HL-60 (cell line): ENCODE results near the gene DNAJC15.

Experiments used
- DNase-seq, 2 experiments: peaks; one replicate each; pipeline ENCODE4 v3.0.0-alpha.2; 2010 to 2020; ENCODE audit warnings: low read depth in 1 of 2, low spot score in 1 of 2
- H3K27ac ChIP-seq: fragments of 250-450 bp; sonication (Bioruptor Pico); replicated peaks from 2 replicates; pipeline ENCODE4 v1.5.1; 2020; ENCODE audit warnings: mild to moderate bottlenecking, moderate library complexity
- H3K27me3 ChIP-seq: fragments of 250-450 bp; sonication (Bioruptor Pico); 2 replicates; pipeline ENCODE4 v1.5.1; 2021; ENCODE audit warnings: mild to moderate bottlenecking, moderate library complexity; ENCODE audit not compliant: insufficient read depth, poor library complexity, severe bottlenecking
- H3K4me3 ChIP-seq: replicated peaks from 2 replicates; pipeline ENCODE4 v1.5.1; 2011; ENCODE audit warnings: mild to moderate bottlenecking, control low read depth, low read length; ENCODE audit not compliant: insufficient read depth
- CTCF ChIP-seq: IDR thresholded peaks from one replicate; pipeline ENCODE4 v1.5.1; 2011; ENCODE audit warnings: low read length, control low read depth, inconsistent platforms; ENCODE audit not compliant: insufficient read depth
- GABPA ChIP-seq: IDR thresholded peaks from 2 replicates; pipeline ENCODE4 v1.6.1; 2012; ENCODE audit warnings: low read depth
- POLR2AphosphoS5 ChIP-seq: IDR thresholded peaks from 2 replicates; pipeline ENCODE4 v1.6.1; 2012; ENCODE audit warnings: low read depth
- REST ChIP-seq: IDR thresholded peaks from 2 replicates; pipeline ENCODE4 v1.6.1; 2012; ENCODE audit warnings: low read depth; ENCODE audit not compliant: insufficient replicate concordance
- SPI1 ChIP-seq: IDR thresholded peaks from 2 replicates; pipeline ENCODE4 v1.6.1; 2012; ENCODE audit warnings: low read depth, mild to moderate bottlenecking, borderline replicate concordance

Gene DNAJC15

GRCh38 chr13:42999491-42999890 is 23.9 kb upstream of the DNAJC15 start:
- no peak for DNase-seq
- Histone ChIP-seq H3K27ac (no peak overlapping the region), H3K27me3 (no peaks in the 10 kb centered on the region), H3K4me3 (no peak overlapping the region)
- no peak for TF ChIP-seq CTCF
- no peak for TF ChIP-seq POLR2AphosphoS5
- no peak for TF ChIP-seq SPI1
- TF ChIP-seq REST, result no peak
- TF ChIP-seq GABPA, result no peak

- H3K27ac ChIP-seq, result no peak overlapping the region
- no peaks in the 10 kb centered on the region for H3K27me3 ChIP-seq
- TF ChIP-seq REST (no peak), GABPA (no peak)
- H3K4me3 ChIP-seq, result no peak overlapping the region
- no peak for DNase-seq
These were observed 22.7 kb upstream of the DNAJC15 start for GRCh38 chr13:43000676-43001075.

- Histone ChIP-seq H3K4me3 (no peak overlapping the region), H3K27ac (no peak overlapping the region), H3K27me3 (no peaks in the 10 kb centered on the region)
- DNase-seq, result no peak
- TF ChIP-seq REST (no peak), POLR2AphosphoS5 (no peak), CTCF (no peak), SPI1 (no peak), GABPA (no peak)
These were observed 21.4 kb upstream of the DNAJC15 start for GRCh38 chr13:43002021-43002420.

GRCh38 chr13:43003010-43003409 is 20.4 kb upstream of the DNAJC15 start:
- no peak overlapping the region for H3K27ac ChIP-seq
- H3K4me3 ChIP-seq, result no peak overlapping the region
- DNase-seq, result no peak
- TF ChIP-seq POLR2AphosphoS5 (no peak), REST (no peak), CTCF (no peak), GABPA (no peak), SPI1 (no peak)
- no peaks in the 10 kb centered on the region for H3K27me3 ChIP-seq
